LoVo (cell line): ENCODE measurements around the gene HDAC4.

ENCODE experiments used
- DNase-seq: peaks from one replicate; pipeline ENCODE4 v3.0.0-alpha.2; 2016; ENCODE audit warnings: low spot score

HDAC4 gene

GRCh38 chr2:239025096-239025801, 375.6 kb downstream of the HDAC4 start:
- no peak for DNase-seq

GRCh38 chr2:239024226-239024625, 376.6 kb downstream of the HDAC4 start:
- no peak for DNase-seq

- DNase-seq: no peak
These were observed 378.2 kb downstream of the HDAC4 start for GRCh38 chr2:239022437-239023260.

- DNase-seq: no peak
These were observed 379.0 kb downstream of the HDAC4 start for GRCh38 chr2:239021651-239022436.

GRCh38 chr2:239021224-239021623, 379.6 kb downstream of the HDAC4 start:
- no peak for DNase-seq

GRCh38 chr2:239020541-239021041, 380.2 kb downstream of the HDAC4 start:
- no peak for DNase-seq

- DNase-seq: no peak
These were observed 381.6 kb downstream of the HDAC4 start for GRCh38 chr2:239019183-239019581.

- no peak for DNase-seq
These were observed 382.3 kb downstream of the HDAC4 start for GRCh38 chr2:239018271-239019182.

- no peak for DNase-seq
These were observed 383.2 kb downstream of the HDAC4 start for GRCh38 chr2:239017491-239018098.

GRCh38 chr2:239015901-239016675, 384.7 kb downstream of the HDAC4 start:
- no peak for DNase-seq

GRCh38 chr2:239015218-239015900, 385.5 kb downstream of the HDAC4 start:
- no peak for DNase-seq

GRCh38 chr2:239014458-239015217, 386.2 kb downstream of the HDAC4 start:
- no peak for DNase-seq

- no peak for DNase-seq
These were observed 387.2 kb downstream of the HDAC4 start for GRCh38 chr2:239013678-239013976.

- no peak for DNase-seq
These were observed 387.7 kb downstream of the HDAC4 start for GRCh38 chr2:239012936-239013677.

- DNase-seq: no peak
These were observed 388.6 kb downstream of the HDAC4 start for GRCh38 chr2:239012228-239012627.

- DNase-seq: no peak
These were observed 391.2 kb downstream of the HDAC4 start for GRCh38 chr2:239009589-239009961.

GRCh38 chr2:239008677-239009588, 391.9 kb downstream of the HDAC4 start:
- no peak for DNase-seq
